MCF 10A (cell line): Measurements from ENCODE around the gene HECTD1. TPM values are rescaled to one million over a fixed set of nuclear protein-coding genes. Genes with fewer than 3 reads are reported as not detected.
"Not testable (repeated sequence)": the region's sequence is repeated elsewhere in the genome, so short reads cannot be mapped to it uniquely, and the experiment has no call there.

ENCODE experiments used
- Bru-seq: library from RNA; stranded (reverse); fragments of 400-500 nt; gene quantifications from one replicate; lab custom pipeline; 2021; lab: Mats Ljungman, UMichigan
- BruChase-seq, 2 experiments: library from RNA; stranded (reverse); fragments of 400-500 nt; gene quantifications; one replicate each; lab custom pipeline; 2021; lab: Mats Ljungman, UMichigan
- BruUV-seq: library from RNA; stranded (reverse); fragments of 400-500 nt; replicated peaks from 2 replicates; lab custom pipeline; 2021; lab: Mats Ljungman, UMichigan
- CTCF ChIA-PET: fragments of 300-600 bp; sonication (Branson Sonifier 250); formaldehyde crosslinking; extraction: SDS; loops from one replicate; lab custom pipeline; 2021; ENCODE audit warnings: antibody characterized with exemption, inconsistent platforms; lab: Yijun Ruan, JAX
- POLR2A ChIA-PET: fragments of 300-600, 350-650 bp; sonication (Branson Sonifier 250); formaldehyde crosslinking; extraction: SDS; loops from one replicate; lab custom pipeline; 2020; ENCODE audit warnings: antibody characterized with exemption, inconsistent platforms; lab: Yijun Ruan, JAX
- DNase-seq: peaks from one replicate; pipeline ENCODE4 v3.0.0-alpha.2; 2018; ENCODE audit not compliant: unreplicated experiment
- H3K27ac Mint-ChIP-seq: one replicate; pipeline ENCODE4 v1.8.0; 2022; ENCODE audit warnings: mild to moderate bottlenecking, low read depth, mixed read lengths; ENCODE audit not compliant: unreplicated experiment
- H3K27me3 Mint-ChIP-seq: one replicate; pipeline ENCODE4 v1.8.0; 2022; ENCODE audit warnings: mixed read lengths; ENCODE audit not compliant: insufficient read depth, unreplicated experiment
- H3K36me3 Mint-ChIP-seq: one replicate; pipeline ENCODE4 v1.8.0; 2022; ENCODE audit warnings: mild to moderate bottlenecking, moderate library complexity, mixed read lengths; ENCODE audit not compliant: insufficient read depth, unreplicated experiment
- H3K4me1 Mint-ChIP-seq: one replicate; pipeline ENCODE4 v1.8.0; 2022; ENCODE audit warnings: mixed read lengths; ENCODE audit not compliant: insufficient read depth, unreplicated experiment
- H3K4me3 Mint-ChIP-seq: one replicate; pipeline ENCODE4 v1.8.0; 2022; ENCODE audit warnings: mild to moderate bottlenecking, moderate library complexity, mixed read lengths; ENCODE audit not compliant: unreplicated experiment
- H3K9me3 Mint-ChIP-seq: one replicate; pipeline ENCODE4 v1.8.0; 2022; ENCODE audit warnings: mixed read lengths; ENCODE audit not compliant: unreplicated experiment
- CTCF ChIP-seq: fragments of 200-600 bp; IDR thresholded peaks from one replicate; pipeline ENCODE4 v1.8.0; 2022; ENCODE audit warnings: antibody characterized with exemption, mild to moderate bottlenecking; ENCODE audit not compliant: unreplicated experiment
- intact Hi-C: fragments of 100-400 bp; cut with micrococcal nuclease; formaldehyde crosslinking; loops from 2 replicates; pipeline ENCODE4 v1.14.1; 2022
- long read RNA-seq: library from polyadenylated mRNA; stranded (forward); transcript quantifications from one replicate; pipeline ENCODE4 v2.0.0, GENCODE V29; 2022
- total RNA-seq: library from RNA; stranded (reverse); gene quantifications from 2 replicates; pipeline ENCODE4 v1.2.3, GENCODE V29; 2022

The HECTD1 gene
- total RNA-seq (122 and 139 TPM in 2 replicates), Bru-seq, nascent RNA (percentile 92 among the genes with signal in this experiment), BruChase-seq, experiment 1, labeled RNA remaining after a 6-hour chase (percentile 95 among the genes with signal in this experiment), BruChase-seq, experiment 2, labeled RNA remaining after a 2-hour chase (percentile 93 among the genes with signal in this experiment)
- long read RNA-seq, full-length matches to known transcripts, result 4 of 46 reads
- long read RNA-seq, partial matches to known transcripts, result 24 of 46 reads
- long read RNA-seq, other reads (novel, unspliced or antisense), result 18 of 46 reads

DNA sequence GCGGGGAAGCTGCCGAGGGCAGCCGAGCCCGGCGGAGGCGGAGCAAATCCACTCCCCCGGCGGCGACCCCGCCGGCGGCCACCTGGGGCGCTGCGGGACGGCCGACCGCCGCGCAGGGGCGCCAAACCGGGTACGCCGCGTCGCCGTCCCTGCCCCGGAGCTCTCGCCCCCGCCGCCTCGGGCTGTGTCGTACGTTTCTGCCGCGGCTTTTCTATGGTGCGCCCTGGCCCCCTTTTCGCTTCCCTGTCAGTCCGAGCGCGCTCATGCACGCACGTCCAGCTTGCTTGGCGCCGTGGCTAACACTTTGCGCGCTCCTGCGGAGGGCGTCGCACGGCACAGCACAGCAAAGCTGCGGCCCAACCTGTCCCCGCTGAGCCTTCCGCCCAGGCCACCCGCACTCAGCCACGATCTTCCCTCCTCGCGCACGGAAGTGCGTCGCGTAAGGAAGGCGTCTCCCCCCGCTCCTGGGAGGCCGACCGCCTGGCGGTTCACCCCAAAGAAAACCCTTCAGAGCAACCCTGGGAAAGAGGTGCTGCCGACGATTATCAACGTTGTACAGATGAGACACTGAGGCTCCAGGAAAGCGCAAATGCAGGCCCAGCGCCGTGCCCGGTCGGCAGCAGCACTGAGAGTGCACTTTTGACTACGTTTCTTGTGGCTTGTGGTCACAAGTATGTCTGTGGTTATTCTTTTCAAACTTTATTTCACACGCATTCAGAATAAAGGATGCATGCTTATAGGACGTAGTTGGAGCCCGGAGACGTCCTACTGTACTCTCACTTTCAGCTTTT lies at the start of gene HECTD1:
Gene HECTD1 (minus strand): TSS at position 39 of the 791 bp plus-strand sequence. CDS start 1,857 bp downstream, outside the sequence.
- peak within 1 kb of the TSS; percentile 95 for H3K27ac Mint-ChIP-seq
- intact Hi-C loops, result loop anchor here (2.0 to 5.0 kb wide), 4 partner anchors 55 to 241 kb away; partner anchors contain the start of gene HEATR5A
- H3K36me3 Mint-ChIP-seq, result peaks cover 28% of the 10 kb centered on the region
- BruUV-seq, result TSS peak; percentile 75
- H3K27me3 Mint-ChIP-seq, result no peaks in the 10 kb centered on the region
- peak; percentile 77 for TF ChIP-seq CTCF
- no peaks in the 10 kb centered on the region for H3K9me3 Mint-ChIP-seq
- CTCF ChIA-PET, result interaction anchor here (0.6 to 3.3 kb wide), 27 partner anchors 9 to 1000 kb away, joined by 3 to 29 read pairs (median 4); no protein-coding TSS in a partner anchor
- H3K4me3 Mint-ChIP-seq, result peak within 1 kb of the TSS; percentile 89
- POLR2A ChIA-PET, result interaction anchor here (0.6 to 6.6 kb wide), 37 partner anchors 9 to 1266 kb away, joined by 3 to 139 read pairs (median 4); partner anchors contain the start of gene HEATR5A
- H3K4me1 Mint-ChIP-seq, result peaks cover 6% of the 10 kb centered on the region
- peak; percentile 77 for DNase-seq

DNA sequence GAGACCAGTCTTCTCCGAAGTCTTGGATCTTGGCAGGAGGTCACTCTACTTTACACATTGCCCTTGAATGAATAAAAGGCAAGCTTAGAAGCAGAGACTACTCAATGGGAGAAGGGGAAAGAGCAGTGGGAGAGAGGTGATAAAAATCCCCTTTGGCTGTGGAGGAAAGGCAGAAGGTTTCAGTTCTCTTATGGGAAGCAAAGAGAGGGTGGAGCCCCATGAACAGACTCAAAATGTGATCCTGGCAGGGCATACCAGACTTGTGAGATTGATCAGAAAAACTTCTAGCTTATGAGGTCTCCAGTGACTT lies 49.6 kb upstream of the HECTD1 start:
- TF ChIP-seq CTCF, result no peak
- no peaks in the 10 kb centered on the region for H3K9me3 Mint-ChIP-seq
- H3K4me1 Mint-ChIP-seq, result no peaks in the 10 kb centered on the region
- no TSS peak for BruUV-seq
- DNase-seq, result no peak
- ChIA-PET POLR2A (no interaction called here), CTCF (interaction anchor here (0.9 kb wide), 1 partner anchor 49 kb away, joined by 4 read pairs; no protein-coding TSS in a partner anchor)
- intact Hi-C loops, result no loop called here
- H3K27ac Mint-ChIP-seq, result no peak overlapping the region
- no peaks in the 10 kb centered on the region for H3K36me3 Mint-ChIP-seq
- H3K27me3 Mint-ChIP-seq, result no peaks in the 10 kb centered on the region
- no peak overlapping the region for H3K4me3 Mint-ChIP-seq

- Mint-ChIP-seq H3K9me3 (no peaks in the 10 kb centered on the region), H3K27me3 (no peaks in the 10 kb centered on the region), H3K4me1 (peaks cover 2% of the 10 kb centered on the region), H3K27ac (no peak overlapping the region), H3K36me3 (no peaks in the 10 kb centered on the region), H3K4me3 (no peak overlapping the region)
- POLR2A ChIA-PET, result interaction anchor here (0.6 to 1.1 kb wide), 2 partner anchors 11 to 25 kb away, joined by 3 read pairs; no protein-coding TSS in a partner anchor
- DNase-seq, result no peak
- CTCF ChIA-PET, result interaction anchor here (0.9 kb wide), 1 partner anchor 48 kb away, joined by 4 read pairs; no protein-coding TSS in a partner anchor
- no TSS peak for BruUV-seq
- intact Hi-C loops, result no loop called here
- no peak for TF ChIP-seq CTCF
Measured at GRCh38 chr14:31256534-31257243, 49.1 kb upstream of the HECTD1 start.

DNA sequence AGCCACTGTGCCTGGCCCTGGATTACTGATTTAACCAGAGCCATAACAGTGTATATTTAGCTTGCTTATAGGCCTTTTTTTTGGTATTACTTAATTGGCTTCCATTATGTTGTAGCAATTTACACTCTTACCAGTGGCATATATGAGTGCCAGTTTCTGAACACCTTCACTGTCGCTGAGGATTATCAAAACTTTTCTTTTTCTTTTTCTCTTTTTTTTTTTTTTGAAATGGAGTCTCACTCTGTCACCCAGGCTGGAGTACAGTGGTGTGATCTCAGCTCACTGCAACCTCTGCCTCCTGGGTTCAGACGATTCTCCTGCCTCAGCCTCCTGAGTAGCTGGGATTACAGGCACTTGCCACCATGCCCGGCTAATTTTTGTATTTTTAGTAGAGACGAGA lies 48.3 kb upstream of the HECTD1 start:
- H3K27me3 Mint-ChIP-seq, DNase-seq, H3K27ac Mint-ChIP-seq, H3K36me3 Mint-ChIP-seq, H3K9me3 Mint-ChIP-seq, H3K4me3 Mint-ChIP-seq, intact Hi-C loops, BruUV-seq, H3K4me1 Mint-ChIP-seq: not testable (repeated sequence)
- ChIA-PET CTCF (interaction anchor here (0.7 kb wide), 2 partner anchors 68 to 397 kb away, joined by 3 read pairs; no protein-coding TSS in a partner anchor), POLR2A (interaction anchor here (1.1 kb wide), 1 partner anchor 24 kb away, joined by 3 read pairs; no protein-coding TSS in a partner anchor)
